NOMO-1 (cell line): ENCODE results near the gene CDS2.
"Not testable (repeated sequence)": the region's sequence is repeated elsewhere in the genome, so short reads cannot be mapped to it uniquely, and the experiment has no call there.

ENCODE experiments used
- DNase-seq, 2 experiments: peaks; one replicate each; lab custom pipeline; 2025; ENCODE audit not compliant: unreplicated experiment in 2 of 2; lab: John Stamatoyannopoulos, UW

Gene CDS2

GRCh38 chr20:5126512-5127203 lies at the start of gene CDS2:
TSS of gene CDS2 (plus strand) at chr20:5127008. CDS start at chr20:5127093, 85 bp downstream.
- peak; percentile 98 to 100 for DNase-seq

GRCh38 chr20:5077761-5078387 lies 48.9 kb upstream of the CDS2 start:
- DNase-seq = no peak

- DNase-seq = peak; percentile 87 to 98
Observed at GRCh38 chr20:5078399-5078958, 48.3 kb upstream of the CDS2 start.

- peak; percentile 74 to 98 for DNase-seq
Observed at GRCh38 chr20:5080384-5080877, 46.4 kb upstream of the CDS2 start.

GRCh38 chr20:5085380-5085779 lies 41.4 kb upstream of the CDS2 start:
- peak; percentile 36 to 72 for DNase-seq

- DNase-seq = no peak
Observed at GRCh38 chr20:5088688-5089087, 38.1 kb upstream of the CDS2 start.

GRCh38 chr20:5090191-5090590 lies 36.6 kb upstream of the CDS2 start:
- peak; percentile 70 to 93 for DNase-seq

GRCh38 chr20:5091902-5092301 lies 34.9 kb upstream of the CDS2 start:
- no peak for DNase-seq

- no peak for DNase-seq
Observed at GRCh38 chr20:5092765-5093339, 34.0 kb upstream of the CDS2 start.

- no peak for DNase-seq
Observed at GRCh38 chr20:5095454-5095853, 31.4 kb upstream of the CDS2 start.

- no peak for DNase-seq
Observed at GRCh38 chr20:5095931-5096330, 30.9 kb upstream of the CDS2 start.

- DNase-seq = no peak
Observed at GRCh38 chr20:5096463-5096862, 30.3 kb upstream of the CDS2 start.

- DNase-seq = not testable (repeated sequence)
Observed at GRCh38 chr20:5099009-5099408, 27.8 kb upstream of the CDS2 start.

- not testable (repeated sequence) for DNase-seq
Observed at GRCh38 chr20:5099909-5100308, 26.9 kb upstream of the CDS2 start.

GRCh38 chr20:5100684-5101347 lies 26.0 kb upstream of the CDS2 start:
- DNase-seq = peak; percentile 9 to 47

- DNase-seq = no peak
Observed at GRCh38 chr20:5104479-5104878, 22.3 kb upstream of the CDS2 start.

GRCh38 chr20:5109276-5109675 lies 17.5 kb upstream of the CDS2 start:
- DNase-seq = no peak

- no peak for DNase-seq
Observed at GRCh38 chr20:5113615-5113986, 13.2 kb upstream of the CDS2 start.

- DNase-seq = no peak
Observed at GRCh38 chr20:5114403-5114802, 12.4 kb upstream of the CDS2 start.

GRCh38 chr20:5116875-5117274 lies 9.9 kb upstream of the CDS2 start:
- DNase-seq = no peak
